NCI-H2171 (cell line): ENCODE results near the gene AQP7.
"Not testable (repeated sequence)": the region's sequence is repeated elsewhere in the genome, so short reads cannot be mapped to it uniquely, and the experiment has no call there.

Experiments
- DNase-seq: peaks from one replicate; lab custom pipeline; 2025; lab: John Stamatoyannopoulos, UW

The AQP7 gene

DNA sequence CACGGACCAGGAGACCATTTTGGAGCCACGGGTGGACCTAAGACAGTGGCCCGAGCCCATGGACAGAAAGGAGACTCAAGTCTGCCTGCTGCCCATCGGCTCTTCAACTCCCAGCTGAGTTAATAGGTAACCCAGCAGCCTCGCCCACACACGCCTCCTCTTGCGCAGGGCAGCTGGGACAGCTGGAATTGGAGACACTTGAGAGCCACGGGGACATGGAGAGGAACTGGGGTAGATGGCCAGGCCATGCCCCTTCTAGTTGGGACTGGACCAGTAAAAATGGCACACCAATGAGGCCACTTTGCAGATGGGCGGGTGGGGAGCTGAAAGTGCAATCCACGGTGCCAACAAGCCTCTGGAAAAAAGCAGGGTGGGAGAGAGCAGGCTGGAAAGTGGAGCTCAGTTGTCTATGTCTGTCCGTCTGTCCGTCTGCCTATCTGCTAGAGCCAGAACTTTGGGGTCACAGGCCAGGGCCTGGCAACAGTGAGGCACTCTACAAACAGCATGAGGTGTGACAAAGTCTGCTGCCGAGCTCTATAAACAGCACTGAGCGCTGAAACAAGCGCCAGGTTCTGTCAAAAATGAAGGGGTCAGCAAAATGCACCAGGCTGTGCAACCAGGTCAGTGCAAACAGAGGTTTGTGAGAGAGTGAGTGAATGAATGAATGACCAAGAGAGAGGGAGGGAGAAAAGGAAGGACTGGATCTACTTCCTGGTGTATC, 7.0 kb downstream of the AQP7 start:
- DNase-seq: not testable (repeated sequence)

DNA sequence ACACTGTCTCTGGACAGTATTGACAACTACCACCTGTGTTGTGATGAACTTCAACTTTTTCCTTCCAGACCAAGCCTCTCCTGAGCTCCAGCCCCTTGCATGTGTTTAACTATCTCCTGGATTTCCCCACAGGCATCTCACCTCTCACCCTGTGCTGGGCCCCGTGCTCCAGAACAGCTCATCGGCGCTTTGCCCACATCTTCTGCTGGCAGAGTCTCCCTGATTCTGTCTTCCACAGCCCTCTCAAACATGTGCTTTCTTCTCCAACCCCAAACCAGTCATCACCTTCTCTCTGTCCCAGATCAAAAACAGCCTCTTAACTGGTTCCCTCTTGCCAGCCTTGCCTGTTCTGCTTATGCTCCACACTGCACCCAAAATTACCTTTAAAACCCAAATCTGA, 8.4 kb downstream of the AQP7 start:
- DNase-seq: not testable (repeated sequence)

DNA sequence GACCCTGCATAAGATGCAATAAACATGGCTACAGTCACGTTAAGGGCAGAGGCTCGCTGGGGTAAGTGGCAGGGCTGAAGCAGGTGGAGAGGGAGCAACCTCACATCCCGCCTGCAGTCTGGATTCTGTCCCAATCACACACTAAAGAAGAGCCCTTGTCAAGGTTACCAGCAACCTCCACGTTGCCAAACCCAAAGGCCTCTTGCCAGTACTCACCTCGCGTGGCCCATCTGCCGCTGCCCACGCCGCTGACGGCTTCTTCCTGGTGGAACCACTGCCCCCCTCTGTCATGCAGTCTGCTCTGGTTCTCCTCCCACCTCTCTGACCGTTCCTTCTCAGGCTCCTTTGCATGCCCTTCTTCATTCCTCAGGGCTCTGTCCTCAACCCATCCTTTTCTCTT, 8.8 kb downstream of the AQP7 start:
- DNase-seq: no peak

DNA sequence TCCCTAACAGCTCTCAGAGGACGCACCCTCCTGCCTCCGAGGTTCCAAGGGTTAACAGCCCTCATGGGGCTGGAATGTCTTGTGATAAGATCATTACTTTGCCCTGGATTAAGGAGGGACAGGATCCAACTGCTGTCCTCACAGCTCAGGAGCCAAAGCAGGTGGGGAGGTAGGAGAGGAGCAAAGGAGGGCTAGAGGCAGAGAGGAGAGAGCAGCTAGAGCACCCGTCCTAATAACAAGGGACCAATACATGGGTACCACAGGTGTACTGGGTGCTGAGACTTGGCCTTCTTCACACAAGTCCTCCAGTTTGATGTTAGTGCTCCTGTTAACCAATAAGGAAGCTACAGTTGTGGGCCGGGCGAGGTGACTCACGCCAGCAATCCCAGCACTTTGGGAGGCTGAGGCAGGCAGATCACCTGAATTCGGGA, 9.8 kb downstream of the AQP7 start:
- not testable (repeated sequence) for DNase-seq

DNA sequence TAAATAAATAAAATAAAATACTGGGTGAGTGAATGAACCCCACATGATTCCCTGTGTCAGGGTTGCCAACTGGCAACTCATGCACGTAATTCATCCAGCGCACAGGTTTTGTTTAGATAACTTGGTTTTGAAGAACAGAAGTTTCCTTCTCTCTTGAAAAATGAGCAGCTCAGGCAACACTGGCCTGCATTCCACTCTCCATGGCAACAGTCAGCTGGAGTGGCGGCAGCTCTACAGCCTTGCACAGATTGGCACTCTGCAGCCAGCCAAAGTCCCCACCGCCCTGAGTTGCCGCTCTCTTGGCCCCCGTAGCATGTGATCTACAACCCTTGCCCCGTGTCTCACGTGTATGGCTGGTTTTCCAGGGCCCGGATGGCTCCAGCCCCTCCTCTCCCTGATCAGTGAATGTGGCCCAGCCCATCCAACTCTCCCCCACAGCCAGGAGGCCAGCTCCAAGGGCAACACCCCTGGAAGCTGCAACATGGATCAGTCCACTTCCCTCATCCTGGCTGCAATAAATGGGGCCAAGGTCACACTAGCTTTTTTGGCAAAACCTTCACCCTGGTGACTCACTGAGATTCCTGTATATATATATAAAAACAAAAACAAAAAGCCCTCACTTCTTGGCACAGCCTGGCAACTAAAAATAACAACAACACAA, 11.1 kb downstream of the AQP7 start:
- not testable (repeated sequence) for DNase-seq

DNA sequence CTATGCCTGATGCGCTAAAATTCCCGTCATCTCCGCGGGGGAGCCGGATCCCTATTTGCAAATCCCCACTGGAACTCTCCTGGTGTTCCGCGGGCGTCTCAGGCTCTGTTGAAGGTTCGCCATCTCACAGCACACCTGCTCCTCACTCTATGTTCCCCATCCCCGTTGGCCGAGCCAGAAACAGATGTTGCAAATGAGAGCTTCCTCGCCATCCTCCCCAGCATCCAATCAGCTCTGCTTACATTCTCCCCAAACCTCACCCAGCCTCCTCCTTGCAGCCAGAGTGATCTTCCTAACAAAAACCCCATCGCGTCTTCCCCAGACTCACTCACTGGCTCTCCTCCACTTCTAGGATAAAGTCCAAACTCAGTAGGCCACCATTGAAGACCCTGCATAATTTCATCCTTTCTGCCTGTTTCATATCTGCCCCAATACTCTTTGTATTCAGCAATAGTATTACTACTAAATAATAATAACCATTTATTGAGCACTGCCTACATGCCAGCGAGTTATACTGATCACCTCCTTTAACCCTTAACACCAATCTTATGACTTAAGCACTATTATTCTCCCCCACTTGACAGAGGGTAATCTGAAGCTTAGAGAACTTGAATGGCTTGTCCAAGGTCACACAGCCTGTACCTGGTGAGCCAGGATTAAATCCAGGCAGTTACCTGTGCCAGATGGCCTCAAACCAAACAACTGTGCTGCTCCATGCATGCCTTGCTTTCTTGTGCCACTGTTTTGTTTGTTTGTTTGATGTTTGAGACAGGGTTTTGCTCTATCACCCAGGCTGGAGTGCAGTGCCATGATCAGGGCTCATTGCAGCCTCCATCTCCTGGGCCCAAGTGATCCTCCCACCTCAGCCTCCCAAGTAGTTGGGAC, 14.0 kb downstream of the AQP7 start:
- no peak for DNase-seq

DNA sequence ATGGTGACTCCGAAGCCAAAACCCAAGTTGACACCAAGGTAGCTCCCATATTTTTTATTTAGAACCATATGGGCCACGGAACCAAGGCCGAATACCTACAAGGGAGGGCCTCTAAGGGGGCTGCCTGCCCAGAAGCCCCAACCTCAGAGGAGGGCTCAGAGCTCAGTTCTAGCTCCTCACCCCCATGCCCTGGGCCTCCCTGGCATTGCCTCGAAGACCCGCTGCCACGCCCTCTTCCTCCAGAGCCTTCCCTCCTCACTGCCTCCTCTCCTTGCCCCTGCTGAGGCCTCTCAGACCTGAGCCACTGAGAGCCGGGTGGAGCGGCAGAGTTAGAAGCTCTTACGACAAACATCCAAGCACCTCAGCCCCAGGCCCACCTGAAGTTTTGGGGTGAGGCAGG, 15.4 kb downstream of the AQP7 start:
- not testable (repeated sequence) for DNase-seq

DNA sequence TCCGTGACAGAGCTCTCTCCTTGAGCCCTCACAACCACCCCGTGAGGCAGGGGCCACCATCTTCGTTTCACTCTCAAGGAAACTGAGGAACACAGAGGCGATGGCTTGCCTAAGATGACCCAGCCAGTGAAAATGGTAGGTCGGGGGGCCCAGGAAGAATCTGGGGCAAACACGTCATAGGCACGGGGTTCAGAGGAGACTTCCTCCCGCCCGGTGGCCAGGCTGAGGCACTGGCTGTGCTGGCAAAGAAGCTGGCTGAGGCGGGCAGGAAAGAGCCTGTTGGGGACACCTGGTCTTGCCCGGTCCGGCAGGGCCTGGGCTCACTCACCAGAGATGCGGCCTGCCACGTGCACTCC, 15.7 kb downstream of the AQP7 start:
- DNase-seq: not testable (repeated sequence)

DNA sequence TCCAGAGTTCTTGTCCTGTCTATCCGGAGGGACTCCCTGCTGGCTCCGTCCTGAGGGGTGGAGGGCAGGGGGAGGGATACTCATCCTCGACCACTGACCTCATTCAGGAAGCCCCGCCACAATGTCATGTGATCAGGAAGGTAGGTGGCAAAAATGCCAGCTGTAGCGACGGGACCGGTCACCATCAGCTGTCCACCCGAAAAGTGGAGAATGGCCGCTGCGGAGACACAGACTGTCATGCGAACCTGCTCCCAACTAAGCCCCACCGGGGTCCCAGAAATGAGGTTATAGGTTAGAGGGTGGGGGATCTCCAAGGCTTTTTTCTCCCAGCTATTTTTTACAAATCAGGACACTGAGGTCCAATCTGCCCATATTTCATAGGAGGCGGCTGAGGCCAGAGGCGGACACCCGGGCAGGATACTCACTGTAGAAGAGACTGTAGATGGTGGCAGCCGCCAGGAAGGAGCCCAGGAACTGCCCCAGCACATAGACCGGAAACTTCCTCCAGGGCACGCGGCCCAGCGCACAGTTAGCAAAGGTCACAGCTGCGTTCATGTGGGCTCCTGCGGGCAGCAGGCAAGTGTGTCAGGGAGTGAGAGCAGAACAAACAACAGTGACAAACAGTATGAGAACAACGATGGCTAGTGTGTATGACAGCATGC, 16.3 kb downstream of the AQP7 start:
- DNase-seq: not testable (repeated sequence)

DNA sequence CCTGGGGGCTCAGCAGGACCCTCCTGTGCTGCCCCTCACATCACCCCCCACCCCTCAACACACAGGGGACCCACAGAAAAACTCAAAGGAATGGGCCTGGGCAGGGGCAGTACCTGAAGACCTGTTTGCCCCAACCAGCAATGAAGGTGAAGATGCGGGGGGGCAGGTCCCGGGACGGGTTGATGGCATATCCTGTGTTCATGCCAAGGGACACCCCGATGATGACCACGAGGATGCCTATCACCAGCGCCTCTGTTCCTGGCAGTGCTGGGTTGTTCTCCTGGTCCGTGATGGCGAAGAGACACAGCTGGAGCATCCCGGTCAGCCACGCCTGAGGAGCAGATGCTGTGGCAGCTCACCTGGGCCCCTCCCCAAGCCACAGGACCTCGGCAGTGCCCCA, 16.8 kb downstream of the AQP7 start:
- not testable (repeated sequence) for DNase-seq

DNA sequence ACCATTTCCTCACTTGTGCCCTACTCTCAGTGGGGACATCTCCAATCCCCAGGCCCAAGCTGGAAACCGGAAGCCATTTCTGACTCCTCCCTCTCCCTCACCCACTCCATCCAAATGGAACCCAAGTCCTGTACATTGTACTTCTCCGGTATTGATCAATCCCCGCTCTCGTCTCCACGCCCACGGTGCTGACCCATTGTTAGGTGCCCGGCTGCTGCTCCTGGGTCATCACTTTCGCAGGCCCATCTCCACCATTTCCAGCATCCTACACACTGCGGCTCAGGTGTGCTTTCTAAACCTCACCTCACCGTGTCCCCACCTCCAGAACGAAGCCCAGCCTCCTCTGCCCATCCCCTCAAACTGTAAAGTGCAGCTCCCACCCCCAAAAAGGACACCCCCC, 19.0 kb downstream of the AQP7 start:
- DNase-seq: not testable (repeated sequence)

DNA sequence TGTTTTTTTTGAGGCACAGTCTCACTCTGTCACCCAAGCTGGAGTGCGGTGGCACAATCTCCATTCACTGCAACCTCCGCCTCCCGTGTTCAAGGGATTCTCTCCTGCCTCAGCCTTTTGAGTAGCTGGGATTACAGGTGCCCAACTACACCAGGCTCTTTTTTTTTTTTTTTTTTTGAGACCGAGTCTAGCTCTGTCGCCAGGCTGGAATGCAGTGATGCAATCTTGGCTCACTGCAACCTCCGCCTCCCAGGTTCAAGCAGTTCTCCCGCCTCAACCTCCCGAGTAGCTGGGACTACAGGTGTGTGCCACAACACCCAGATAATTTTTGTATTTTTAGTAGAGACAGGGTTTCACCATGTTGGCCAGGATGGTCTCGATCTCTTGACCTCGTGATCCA, 20.0 kb downstream of the AQP7 start:
- not testable (repeated sequence) for DNase-seq

DNA sequence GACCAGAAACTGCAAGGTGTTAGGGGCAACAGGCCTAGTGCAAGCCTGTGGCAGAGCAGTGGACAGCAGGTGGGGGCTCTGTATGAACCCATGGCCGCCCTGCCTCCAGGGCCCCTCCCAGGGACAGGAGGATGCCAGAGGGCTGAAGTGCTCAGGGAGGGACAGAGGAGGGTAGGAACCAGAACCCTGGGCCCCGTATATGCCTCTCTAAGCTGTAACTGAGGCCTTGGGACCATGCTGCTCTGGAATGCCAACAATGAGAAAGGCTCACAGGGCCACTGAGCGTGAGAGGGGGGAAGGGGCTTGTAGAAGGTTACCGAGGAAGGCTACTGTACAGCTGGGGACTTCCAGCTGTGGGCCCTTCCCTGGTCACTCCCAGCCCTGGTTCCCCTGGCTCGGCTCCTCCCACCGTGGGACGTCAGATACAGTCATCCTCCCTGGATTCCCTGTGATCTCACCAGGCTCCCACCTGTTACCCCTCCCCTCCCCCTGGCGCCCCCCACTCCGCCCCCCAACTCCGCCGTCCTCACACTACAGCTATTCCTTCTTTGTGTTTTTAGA, 21.1 kb downstream of the AQP7 start:
- DNase-seq: no peak

DNA sequence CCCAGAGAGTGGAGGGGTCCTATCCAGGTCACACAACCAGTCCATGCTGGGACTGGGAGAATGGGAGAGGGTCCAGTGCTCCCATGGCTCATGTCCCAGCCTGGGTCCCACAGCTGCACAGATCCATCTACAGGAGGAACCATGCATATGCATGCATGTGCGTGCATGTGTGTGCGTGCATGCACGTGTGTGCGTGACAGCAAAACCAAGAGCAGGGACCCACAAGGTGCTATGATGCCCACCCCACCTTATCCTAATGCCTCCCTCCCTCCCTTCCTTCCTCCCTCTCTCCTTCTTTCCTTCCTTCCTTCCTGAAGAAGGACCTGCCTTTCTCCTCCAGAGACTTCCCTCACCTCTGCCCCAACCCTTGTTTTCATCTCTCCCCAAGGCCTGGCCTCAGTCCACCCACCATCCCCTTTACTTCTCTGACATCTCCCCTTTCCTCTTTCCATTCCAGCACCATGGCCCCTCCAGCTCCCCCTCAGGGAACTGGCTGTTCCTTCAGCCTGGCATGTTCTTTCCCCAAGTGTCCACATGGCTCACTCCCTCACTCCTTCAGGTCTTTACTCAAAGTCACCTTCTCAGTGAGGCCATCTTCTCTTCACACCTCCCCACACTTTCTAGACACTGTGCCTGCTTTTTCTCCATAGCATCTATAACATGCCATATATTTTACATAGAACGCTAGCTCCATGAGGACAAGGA, 21.8 kb downstream of the AQP7 start:
- no peak for DNase-seq

DNA sequence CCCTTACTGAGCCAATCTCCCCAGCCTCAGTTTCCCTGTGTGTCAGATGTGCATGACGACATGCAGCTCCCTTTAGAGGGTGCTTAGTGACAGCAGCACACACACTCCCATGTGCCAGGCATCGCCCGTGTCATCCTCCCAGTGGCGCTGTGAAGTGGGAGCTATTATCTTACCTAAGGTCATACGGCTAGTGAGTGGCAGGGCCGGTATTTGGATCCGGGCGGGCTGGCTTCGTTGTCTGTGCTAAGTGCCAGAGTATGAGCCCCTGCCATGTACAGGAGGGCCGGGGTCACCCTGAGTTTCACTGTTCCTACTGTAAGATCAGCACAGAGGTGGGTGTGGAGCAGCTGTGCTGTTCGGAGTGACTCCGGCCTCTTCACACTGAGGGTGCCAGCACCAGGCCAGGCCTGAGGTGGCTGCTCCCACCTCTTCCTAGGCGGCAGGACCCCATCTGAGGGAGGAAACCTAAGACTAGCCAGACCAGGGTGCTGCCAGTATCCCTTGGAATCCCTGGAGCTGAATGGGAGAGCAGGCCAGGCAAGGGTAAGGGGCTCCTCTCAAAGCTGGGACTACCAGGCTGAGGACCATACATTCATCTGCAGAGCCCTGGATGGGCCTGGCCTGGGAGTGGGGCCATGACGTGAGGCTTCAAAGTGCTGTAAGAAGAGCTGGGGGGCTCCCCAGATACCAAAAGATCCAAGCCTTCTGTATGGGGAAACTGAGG, 22.5 kb downstream of the AQP7 start:
- no peak for DNase-seq

DNA sequence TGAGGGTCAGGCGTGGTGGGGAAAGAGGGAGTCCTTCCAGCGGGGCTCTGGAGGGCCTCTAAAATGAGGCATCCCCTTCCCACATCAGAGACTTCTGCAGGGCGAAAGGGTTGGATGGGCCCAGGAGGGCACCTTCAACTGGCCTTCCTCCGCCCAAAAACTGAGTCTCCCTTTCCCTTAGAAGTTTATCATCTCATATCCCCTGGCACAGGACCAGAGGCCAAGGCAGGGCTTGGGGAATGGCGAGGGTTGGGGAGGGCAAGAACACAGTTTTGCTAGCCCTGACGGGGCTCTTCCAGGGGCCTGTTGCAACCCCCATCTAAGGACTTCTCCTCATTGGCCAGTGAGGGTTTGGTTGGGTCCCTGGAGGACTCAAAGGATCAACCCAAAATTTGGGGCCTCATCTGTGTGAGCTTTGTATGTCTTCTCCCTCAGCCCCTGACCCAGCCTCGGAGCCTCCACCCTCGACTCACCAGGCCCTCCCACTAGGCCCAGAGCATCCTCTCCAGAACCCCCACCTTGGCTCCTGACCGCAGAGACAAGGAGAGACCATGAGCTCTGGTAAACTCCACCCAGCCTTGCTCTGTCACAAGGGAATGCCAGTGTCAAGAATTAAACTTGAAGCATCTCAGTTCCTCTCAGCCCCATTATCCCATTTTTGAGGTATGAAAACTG, 24.1 kb downstream of the AQP7 start:
- DNase-seq: no peak

DNA sequence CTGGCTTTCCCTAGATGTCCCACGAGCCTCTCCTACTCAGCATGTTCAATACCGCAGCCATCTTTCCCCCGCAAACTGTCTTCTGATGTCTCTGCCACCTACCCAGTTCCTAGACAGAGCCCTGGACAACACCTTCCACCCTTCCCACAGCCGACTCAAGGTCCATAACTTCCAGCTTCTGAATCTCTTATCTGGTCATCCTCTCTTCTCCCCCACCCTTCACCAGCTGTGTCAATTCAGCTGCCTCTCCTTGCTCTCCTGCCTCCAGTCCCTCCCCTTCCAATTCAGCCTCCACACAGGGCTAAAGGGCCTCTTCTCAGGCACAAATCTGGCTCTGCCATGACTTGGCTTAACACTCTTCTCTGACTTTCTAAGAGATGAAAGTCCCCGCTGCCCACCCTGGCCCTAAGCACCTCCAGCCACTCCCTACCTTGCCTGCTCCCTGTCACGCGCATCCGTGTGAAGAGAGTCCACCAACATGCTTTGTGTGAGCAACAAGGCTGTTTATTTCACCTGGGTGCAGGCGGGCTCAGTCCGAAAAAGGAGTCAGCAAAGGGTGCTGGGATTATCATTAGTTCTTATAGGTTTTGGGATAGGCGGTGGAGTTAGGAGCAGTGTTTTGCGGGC, 25.2 kb downstream of the AQP7 start:
- no peak for DNase-seq

DNA sequence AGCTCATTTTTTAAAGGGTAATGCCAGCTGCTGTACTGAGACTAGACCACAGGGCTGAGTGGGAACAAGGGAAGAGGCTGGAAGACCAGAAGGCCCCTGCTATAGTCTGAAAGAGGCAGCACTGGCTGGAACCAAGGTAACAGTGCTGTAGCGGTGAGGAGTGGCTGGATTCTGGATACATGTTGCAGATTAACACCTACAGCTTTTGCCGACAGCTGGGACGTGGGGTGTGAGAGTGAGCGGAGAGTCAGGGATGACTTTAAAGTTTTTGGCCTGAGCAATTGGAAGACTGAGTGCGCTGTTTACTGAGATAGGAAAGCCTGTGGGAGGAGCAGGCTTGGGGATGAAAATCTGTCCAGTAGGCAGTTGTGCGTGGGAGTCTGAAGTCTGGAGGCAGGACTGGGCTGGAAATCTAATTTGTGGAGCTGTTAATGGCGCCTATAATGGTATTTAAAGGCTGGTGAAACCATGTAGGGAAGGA, 26.5 kb downstream of the AQP7 start:
- DNase-seq: no peak

DNA sequence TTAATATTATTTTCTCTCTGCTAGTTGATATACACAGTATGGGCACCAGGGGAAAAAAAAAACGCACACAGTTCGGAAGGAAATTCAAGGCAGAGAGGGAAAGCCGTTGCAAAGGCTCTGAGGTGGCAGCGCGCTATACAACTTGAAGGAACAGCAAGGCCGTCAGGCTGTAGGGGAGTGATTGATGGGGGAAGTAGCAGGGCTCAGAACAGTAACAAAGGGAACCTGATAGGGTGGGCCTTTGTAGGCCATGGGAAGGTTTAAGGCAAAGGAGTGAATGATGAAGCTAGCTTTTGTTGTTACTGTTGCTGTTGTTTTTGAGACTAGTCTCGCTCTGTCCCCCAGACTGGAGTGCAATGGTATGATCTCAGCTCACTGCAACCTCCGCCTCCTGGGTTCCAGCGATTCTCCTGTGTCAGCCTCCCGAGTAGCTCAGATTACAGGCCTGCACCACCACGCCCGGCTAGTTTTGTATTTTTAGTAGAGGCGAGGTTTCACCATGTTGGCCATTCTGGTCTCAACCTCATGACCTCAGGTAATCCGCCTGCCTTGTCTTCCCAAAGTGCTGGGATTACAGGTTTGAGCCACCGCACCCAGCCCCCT, 27.0 kb downstream of the AQP7 start:
- no peak for DNase-seq
